Stimulated activated CD4-positive, alpha-beta T cell treated with anti-CD3 and anti-CD28 coated beads, TNF-alpha, amount 100 ng/mL, for 48 hours (primary cell): ENCODE results near the gene ADAMTS17.

ENCODE experiments used
- DNase-seq, 3 donors: peaks; one replicate each; pipeline ENCODE4 v3.0.0-alpha.2; 2020; ENCODE audit warnings: low read depth in 3 of 3

The ADAMTS17 gene

DNA sequence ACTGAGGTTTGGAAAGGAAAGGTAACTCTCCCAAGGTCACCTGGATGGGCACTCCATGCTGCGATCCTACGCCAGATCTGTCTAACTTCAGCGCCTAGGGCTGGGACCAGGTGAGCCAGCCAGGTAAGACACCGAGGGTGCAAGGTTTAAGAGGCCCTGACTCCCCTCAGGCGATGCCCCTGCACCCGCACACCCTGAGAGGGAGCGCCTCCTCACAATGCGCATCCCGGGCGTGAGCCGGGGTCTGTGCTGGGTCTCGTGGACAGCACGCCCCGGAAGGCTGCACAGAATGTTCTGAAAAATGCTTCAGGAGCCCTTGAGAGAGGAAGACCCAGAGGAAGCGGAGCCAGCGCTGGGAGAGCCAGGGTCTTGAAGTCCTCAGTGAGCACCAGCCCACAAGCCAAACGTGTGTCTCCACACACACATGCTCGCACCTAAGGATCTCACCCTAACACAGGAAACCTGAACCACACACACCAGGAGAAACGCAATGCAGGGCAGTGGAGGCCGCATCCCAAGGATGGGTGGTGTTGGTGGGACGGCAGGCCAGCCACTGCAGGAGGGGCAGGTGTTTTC lies 142.0 kb downstream of the ADAMTS17 start:
- DNase-seq, result no peak

DNA sequence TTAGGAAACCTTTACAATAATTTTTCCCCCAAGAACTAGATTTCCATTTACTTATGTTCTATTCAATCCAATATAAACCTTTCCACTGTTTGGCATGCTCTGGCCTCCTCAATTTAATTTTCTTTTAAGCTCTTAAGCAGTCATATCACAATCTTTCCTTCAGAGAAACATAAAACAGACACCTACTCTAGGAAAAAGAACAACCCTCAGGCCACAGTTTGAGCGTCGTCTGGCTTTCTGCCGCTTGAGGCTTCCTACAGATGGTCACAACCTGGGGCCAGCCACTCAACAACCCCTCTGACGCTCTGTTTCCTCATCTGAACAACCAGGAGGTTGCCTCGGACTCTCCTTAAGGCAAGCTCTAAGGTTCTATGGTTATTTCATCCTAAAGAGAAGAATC lies 143.3 kb downstream of the ADAMTS17 start:
- DNase-seq, result no peak

DNA sequence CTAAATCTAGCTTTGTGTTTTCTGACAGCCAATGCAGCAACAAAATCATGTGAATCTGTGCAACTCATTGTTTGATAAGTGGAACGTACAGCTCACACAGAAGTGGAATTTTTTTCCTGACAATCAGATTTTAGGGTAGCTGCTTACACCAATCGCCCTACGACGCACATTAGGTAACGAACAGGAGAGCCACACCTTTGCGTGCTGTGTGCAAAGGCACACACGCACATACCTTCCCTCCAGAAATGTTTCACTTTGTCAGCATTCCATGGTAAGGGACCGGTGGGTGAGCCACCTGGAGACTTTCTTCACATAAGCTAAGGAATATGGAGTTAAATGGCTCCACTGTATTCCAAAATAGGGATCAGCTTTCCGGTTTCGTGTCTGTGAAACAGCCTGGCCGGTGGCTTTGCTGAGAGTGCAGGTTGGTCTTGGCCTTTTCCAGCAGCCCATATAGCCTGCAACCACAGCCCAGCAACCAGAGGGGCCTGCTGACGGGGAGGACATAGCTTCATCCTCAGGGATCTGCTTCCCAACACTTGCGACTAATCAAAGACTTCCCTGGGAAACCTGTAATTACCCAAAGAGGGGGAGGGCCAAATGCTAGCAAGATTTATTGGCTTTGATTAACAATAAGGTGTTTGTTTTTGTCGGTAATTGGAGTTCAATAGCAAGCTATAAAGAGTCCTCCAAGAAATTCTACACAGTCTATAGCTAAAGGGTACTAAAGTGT lies 145.3 kb downstream of the ADAMTS17 start:
- no peak for DNase-seq

DNA sequence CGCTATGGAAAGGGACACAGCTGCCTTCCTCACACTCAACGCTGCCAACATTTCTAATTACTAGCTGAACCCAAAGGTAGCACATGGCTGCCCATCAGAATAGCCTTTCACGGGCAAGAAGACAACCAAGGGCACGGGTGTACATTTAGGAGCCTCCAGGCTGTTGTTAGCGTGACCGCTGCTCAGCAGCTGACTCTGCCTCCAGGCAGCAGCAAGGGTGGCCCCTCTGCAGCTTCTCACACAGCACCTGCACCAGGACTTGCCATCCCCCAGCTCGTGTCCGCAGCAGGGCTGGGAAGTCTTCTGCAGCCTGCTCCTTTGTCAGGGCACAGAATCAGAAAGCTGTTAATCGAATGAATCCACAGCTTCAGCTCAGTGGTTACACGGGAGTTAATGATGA lies 146.8 kb downstream of the ADAMTS17 start:
- DNase-seq, result no peak

DNA sequence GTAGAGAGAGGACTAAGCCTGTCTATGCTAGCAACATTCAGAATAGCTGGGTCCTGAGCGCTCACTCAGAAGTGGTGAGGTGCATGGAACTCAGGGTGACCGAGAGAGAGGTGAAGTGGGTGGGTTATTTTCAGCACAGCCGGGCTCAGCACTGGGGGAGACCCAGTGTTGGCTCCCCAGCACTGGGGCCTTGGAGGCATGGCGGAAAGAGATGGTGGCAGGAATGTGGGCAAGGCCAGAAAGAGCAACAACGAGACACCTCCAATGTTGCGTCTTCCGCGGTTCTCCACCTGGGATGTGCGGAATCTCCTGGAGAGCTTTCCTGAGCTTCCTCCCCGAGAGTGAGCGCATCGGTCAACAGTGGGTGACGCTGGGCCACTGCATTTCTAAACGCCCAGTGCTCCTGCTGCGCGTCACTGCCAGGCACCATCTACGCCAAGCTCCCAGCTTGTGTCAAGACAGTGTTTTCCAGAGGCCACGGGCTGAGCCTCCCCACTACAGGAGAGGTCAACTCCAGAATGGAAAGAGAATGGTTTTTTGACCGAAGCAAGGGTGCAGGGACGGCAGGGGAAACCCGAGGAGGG lies 148.4 kb downstream of the ADAMTS17 start:
- DNase-seq, result no peak

DNA sequence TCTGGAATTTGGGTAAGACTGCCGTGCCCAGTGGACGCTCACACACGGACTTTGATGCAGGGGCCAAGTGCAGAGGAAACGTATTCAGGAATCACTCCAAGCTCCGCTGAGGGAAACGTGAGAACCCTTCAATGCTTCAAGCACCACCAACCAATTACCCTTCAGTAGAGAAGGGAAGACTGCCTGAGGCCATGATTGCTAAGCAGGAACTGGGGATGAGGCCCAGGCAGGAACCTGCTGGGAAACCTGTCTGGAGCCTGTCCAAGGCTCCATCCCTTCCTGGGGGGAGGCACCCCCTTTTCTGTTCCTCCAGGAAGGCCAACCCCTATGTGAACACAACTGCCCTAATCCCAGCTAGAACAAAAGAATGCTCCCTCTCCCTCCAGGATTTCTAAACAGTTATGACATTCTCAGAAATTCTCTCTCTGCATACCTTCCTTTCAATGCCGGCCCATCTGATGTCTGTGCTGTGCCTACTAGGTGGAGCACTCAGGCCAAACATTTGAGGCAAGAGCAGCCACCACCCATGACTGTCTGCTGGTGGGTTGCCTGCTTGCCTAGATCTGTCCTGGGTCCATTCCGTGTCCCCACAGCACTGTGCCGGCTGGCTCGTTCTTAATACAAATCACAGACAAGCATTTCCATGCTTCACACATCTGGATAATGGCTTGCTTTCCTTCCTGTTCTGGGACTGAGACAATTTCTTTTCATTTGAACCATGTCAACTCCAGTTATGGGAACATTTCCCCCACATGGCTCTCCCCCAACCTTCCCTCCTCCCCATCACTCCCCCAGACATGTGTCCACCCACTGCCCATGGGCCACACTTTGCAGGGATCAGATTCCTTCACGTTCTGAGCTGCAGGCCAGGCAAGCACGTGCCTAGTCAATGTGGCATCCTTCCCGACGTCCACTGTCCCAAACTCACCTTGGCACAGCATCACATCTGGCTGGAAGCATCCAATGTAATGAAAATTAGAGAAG lies 149.4 kb downstream of the ADAMTS17 start:
- no peak for DNase-seq

DNA sequence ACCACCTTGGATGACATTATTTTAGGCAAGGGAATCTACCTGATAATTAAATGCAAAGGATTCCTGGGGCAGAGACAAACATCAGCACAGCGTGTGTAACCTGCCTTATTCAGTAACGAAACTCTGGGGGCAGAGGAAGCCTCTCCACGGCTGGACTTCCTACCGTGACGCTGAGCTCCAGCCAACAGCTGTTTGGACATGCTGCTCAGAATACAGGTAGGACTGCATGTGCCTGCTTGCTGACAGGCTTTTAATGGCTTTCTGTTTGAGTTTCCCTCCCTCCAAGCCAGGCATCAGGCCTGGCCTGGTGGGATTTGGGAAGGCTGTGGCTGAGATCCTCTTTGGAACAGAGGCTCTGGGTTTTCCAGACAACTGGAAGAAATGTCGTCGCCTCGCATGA lies 150.6 kb downstream of the ADAMTS17 start:
- DNase-seq, result no peak

DNA sequence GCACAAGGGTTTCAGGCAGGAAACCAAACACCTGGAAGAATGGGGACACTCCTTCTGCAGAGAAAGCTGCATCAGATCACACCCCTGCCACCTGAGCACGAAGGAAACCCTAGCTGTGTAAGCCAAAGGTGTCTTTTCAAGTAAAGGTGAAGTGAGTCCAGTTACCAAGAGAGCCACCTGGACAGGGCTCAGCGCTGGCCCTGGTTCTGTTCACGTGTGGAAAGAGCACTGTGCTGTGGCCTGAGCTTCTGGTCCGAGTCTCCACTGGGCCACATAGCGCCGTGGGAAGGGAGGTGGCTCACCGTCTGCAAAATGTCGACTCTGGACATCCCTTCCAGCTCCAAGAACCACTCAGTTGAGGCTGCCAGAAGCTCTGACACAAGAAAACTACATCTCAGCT lies 151.1 kb downstream of the ADAMTS17 start:
- DNase-seq, result no peak

DNA sequence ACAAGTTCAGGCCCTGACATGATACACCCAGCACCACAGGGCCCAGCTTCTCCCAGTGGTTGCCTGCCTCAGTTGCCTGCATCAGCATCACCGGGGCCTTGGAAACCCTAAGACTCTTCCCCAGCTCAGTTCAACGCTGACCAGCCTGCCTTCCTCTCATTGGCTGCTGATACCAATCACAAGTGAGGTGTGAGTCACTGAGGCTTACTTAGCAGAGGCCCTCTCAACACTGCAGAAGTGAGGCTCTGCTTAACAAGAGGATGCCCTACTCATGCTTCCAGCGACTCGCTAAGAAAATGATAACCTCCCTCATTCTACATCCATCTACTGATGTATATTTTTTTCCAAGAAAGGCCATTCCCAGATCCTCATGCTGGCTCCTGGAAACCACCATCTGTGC lies 151.9 kb downstream of the ADAMTS17 start:
- no peak for DNase-seq

DNA sequence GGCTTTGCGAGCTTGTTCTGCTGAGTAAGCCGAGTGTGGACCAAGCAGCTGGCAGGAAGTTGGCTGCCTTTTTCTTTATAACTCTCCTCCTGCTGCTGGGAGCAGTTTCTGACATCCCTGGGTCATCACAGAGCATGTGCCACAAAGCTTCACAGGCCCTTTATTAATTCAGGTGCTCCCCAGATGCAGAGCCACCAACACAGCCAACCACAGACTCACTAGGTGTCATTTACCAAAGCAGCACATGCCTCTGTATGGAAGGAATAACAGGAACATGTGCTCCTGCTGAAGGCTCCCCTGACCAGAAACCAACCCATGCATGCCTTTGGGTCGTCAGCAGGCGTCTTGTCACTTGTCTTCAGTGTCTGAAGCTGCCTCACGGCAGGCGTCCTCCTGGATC lies 152.5 kb downstream of the ADAMTS17 start:
- no peak for DNase-seq

DNA sequence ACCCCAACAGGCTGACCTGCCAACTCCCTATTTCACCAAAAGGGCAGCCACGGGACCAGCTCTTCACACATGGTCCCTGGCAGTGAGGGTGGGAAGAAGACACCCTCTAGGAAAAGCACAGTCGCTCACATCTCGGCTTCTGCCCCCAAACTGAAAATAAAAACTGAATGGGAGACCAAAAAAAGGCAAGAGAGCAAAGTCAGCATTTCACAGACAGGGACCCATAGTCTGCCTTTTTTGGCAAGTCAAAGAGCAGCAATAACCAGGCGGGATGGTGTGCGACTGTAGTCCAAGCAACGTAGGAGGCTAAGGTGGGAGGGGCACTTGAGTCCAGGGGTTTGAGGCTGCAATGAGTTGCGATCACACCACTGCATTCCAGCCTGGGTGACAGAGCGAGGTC lies 154.1 kb downstream of the ADAMTS17 start:
- no peak for DNase-seq

DNA sequence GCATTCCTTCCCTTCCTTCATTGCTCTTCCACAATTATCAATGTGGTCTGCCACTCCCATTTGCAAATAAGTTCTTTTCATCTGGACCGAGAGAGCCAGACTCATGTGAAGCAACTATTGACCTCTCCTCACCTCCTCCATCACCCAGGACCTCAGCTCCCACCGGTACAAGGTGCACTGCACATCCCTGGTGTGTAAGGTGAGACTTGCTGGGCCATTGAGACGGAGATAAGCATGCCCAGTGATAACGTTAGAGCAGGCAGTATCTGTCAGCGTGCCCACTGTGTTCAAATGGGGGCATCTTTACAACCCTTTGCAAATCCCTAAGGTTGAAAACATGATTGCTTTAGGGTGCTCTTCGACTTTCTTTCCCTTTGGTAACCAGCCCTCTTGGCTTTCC lies 154.8 kb downstream of the ADAMTS17 start:
- DNase-seq, result no peak

DNA sequence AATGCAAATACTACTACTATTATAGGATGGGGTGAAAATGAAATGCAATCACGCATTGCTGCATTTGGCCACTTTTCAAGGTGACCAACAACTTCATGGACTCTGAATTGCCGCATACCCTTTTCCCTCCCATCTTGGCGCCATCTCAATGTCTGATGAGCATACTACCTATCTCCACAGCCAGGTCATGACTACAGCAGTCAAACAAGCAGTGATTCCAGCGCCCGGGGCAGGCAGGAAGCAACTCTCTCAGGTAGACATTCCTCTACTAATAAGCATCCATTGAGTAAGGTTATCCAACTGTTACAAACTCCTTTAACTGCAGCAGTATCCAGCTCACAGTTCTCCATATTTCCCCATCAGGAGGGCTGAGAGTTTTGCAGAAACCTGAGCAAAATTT lies 155.4 kb downstream of the ADAMTS17 start:
- DNase-seq, result no peak

DNA sequence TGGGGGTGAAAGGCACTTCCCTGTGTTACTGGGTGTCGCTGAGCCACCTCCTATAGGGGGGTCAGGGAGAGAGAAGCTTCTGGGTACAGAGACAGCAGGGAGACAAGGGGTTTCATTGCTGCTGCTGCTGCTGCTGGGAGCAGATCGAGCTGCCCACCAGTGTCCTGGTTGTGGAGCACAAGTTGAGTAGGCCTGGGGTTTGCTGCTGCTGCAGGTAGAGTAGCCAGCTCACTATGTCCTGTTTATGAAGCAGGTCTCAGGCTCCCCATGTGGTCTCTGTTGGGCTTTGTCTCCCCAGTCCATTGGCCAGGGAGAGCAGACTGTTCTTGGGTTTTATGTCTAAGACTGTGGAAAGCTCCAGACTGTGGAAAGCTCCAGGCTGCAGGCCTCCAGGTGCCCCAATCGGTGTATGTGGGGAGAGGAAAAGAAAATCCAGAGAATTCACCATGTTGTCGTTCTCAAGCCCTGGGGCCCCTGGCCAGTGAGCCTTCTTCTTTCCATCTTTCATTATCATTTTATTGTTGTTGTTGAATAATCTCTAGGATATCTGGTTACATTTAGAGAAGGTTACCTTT lies 157.8 kb downstream of the ADAMTS17 start:
- no peak for DNase-seq

DNA sequence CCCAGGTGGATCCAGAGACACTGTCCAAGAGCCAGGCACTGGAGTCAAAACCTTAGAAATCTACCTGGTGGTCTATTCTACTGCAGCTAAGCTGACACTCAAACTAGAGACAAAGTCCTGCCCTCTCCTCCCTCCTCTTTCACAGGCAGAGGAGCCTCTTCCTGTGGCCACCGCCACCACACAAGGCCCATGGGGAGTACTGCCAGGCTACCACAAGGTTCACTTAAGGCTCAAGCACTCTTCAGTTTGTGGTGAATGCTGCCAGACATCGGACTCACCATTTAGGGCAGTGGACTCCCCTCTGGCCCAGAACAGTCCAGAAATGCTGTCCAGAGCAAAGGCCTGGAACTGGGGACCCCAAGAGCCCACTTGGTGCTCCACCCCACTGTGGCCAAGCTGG lies 160.9 kb downstream of the ADAMTS17 start:
- DNase-seq, result no peak

DNA sequence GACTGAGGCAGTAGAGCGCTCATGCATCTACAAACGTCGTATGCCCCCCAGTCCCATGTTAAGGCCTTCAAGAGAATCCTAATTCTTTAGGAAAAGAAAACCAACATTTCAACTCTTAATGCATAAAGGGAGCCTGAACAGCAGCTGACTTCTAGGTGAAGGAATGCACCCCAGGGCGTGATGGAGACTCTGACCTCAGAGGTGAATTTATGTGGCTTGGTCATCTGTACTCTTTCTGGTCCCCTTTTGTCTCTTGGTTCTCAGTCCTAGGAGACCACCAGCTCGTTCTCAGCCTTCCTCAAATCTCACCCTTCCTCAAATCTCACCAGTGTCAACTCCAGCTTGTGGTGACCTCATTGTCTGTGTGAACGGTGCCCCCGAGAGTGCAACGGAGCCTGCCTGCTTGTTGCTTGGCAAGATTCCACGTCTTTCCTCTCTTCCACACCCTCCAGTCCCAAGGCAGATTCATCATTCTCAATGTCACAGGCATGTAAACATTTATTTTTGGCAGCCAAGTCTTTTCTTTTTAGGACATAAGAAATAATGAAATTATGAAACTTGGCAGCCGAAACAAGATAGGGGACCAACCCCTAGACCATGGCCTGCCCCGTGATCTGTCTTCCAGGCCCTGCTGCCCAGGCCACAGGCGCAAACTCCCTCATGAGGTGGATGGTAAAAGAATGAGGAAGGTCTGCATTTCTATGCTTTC lies 166.2 kb downstream of the ADAMTS17 start:
- DNase-seq, result no peak

DNA sequence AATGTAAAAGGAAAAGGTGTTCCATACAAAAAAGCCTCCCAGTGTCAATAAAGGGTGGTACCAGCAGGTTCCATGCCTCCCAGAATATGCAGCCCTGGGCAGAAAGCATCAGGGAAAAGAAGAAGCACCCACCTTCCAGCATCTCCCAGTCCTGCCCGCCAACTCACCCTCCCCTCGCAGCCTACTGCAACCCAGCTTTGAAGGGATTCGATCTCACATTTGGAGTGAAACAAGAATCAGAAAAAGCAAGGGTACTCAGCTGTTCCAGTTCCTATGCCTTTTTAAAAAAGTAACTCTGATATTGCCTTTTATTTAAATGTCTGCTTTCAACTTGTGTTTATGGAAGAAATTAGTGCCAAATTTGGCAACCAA lies 166.9 kb downstream of the ADAMTS17 start:
- DNase-seq, result no peak

DNA sequence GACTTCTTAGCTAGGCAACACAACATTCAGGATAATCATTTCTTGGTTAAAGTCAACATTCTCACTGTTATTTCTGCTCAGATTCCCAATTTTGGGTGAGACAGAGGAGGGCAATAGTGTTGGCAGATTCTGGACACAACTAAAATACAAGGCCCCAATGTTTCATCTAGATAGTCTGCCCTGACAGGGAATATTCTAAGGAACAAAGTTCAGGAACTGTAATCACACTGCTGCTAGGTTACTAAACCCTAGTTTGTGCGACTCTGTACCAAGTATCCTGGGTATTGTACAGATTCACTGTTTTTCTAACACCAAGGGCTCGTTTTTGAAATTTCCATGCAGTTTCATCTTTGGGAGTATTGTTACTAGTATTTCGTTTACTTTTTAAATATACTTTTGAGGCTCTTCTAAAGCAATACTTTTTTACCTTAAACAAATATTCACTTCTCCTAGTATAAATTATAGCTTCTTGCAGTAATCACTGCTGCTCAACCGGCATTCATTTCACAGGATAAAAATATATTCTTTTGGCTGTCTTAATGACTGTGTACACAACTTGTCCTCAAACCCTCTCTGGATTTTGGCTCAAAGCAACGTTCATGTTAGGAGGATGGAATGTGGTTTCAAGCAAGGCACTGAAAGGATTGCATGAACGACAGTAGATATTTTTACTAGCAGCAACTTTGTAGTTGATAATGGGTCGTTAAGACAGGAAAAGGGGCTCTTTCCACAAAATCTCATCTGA lies 167.4 kb downstream of the ADAMTS17 start:
- no peak for DNase-seq

DNA sequence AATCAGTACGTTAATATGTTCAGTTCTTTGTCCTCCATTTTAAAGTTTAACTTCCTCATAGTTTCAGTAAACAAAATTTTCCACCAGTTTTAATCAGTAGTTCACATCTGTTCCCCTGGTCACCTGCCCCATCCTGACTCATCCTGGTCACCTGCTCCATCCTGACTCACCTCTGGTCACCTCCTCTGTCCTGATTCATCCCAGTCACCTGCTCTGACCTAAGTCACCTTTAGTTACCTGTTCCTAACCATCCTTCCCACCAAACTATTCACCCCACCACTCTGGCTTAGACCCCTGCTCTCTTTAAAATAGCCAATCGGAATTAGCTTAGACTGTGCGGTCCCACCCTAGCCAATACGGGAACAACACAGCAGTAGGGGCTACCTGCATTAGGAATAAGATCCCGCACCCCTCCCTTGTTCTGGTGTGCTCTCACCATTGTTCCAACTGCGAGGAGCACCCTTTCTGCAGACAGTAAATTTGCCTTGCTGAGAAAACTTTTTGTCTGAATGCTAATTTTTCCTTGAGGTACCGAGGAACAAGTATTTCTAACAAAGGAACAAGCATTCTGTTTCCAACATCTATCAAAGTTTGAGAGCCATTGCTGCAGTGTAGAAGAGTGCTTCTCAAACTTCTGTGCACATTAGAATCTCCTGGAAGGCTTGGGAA lies 169.3 kb downstream of the ADAMTS17 start:
- no peak for DNase-seq

DNA sequence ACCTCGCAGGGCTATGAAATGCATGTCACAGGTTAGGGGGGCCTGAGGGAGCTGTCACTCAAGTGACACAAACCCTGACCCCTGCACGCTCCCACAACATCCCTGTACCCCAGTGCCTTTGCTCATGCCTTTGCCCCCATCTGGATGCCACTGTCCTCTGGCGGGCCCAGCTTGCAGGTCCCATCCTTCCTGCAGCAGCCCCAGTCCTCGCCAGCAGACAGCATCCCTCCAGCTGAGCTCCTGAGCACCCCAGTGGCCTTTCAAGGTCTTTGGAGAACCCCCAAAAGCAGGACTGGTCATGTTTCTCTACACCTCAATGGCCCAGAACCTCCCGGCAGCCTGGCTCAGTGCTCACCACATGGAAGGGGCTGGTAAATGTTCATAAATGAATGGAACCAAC lies 170.4 kb downstream of the ADAMTS17 start:
- DNase-seq, result no peak
